GM13977 (cell line): ENCODE data around the gene GPR25.

ENCODE experiments used
- DNase-seq: peaks from one replicate; pipeline ENCODE4 v3.0.0; 2012; ENCODE audit warnings: low spot score
- CTCF ChIP-seq: IDR thresholded peaks from 2 replicates; pipeline ENCODE4 v1.5.1; 2012; ENCODE audit warnings: mild to moderate bottlenecking, control low read depth; ENCODE audit not compliant: insufficient read depth; ENCODE audit errors: extremely low read depth, missing control alignments
- in situ Hi-C: fragments of 300-500 bp; cut with MboI; formaldehyde crosslinking; loops from one replicate; pipeline ENCODE4 v1.12.0; 2022; ENCODE audit warnings: low sequenced_read_pairs, low pct_unique_long_range_greater_than_20kb, mixed read lengths, inconsistent platforms; ENCODE audit not compliant: unreplicated experiment

Gene GPR25

GRCh38 chr1:200897259-200897658 is 24.5 kb downstream of the GPR25 start:
- in situ Hi-C loops: no loop called here
- TF ChIP-seq CTCF: no peak
- DNase-seq: no peak

- DNase-seq: no peak
- no peak for TF ChIP-seq CTCF
- in situ Hi-C loops: no loop called here
Observed at GRCh38 chr1:200899015-200899386, 26.2 kb downstream of the GPR25 start.

- in situ Hi-C loops: no loop called here
- TF ChIP-seq CTCF: no peak
- peak; percentile 10 for DNase-seq
Observed at GRCh38 chr1:200899451-200899915, 26.7 kb downstream of the GPR25 start.

- in situ Hi-C loops: no loop called here
- DNase-seq: peak; percentile 21
- no peak for TF ChIP-seq CTCF
Observed at GRCh38 chr1:200899954-200900867, 27.4 kb downstream of the GPR25 start.

- DNase-seq: no peak
- in situ Hi-C loops: no loop called here
- TF ChIP-seq CTCF: no peak
Observed at GRCh38 chr1:200900877-200901276, 28.1 kb downstream of the GPR25 start.

- no peak for TF ChIP-seq CTCF
- in situ Hi-C loops: no loop called here
Observed at GRCh38 chr1:200901350-200901749, 28.6 kb downstream of the GPR25 start.

More at GRCh38 chr1:200901350-200901749, 28.6 kb downstream of the GPR25 start:
- peak; percentile 15 for DNase-seq
